Neural cell (in vitro differentiated cells): ENCODE measurements around the gene HOXB4. TPM values are rescaled to one million over a fixed set of nuclear protein-coding genes. Genes with fewer than 3 reads are reported as not detected.

Source experiments
- H2AFZ ChIP-seq: fragments of 200-600, 300-800 bp; sonication (generic), shearing (Covaris generic); 2 replicates; pipeline ENCODE4 v1.6.0; 2014; ENCODE audit warnings: low read depth, mild to moderate bottlenecking, antibody characterized with exemption, low read length, moderate library complexity
- H3F3A ChIP-seq: fragments of 200-600 bp; shearing (Covaris generic); 2 replicates; pipeline ENCODE4 v1.6.1; 2016; ENCODE audit warnings: mild to moderate bottlenecking, moderate library complexity, mixed read lengths, antibody characterized with exemption, low read length; ENCODE audit not compliant: insufficient read depth, poor library complexity, severe bottlenecking
- H3K27ac ChIP-seq: fragments of 200-600, 300-800 bp; sonication (generic), shearing (Covaris generic); 2 replicates; pipeline ENCODE4 v1.5.1; 2014; ENCODE audit warnings: mild to moderate bottlenecking, low read length, moderate library complexity
- H3K27me3 ChIP-seq: fragments of 300-800, 200-600 bp; sonication (generic), shearing (Covaris generic); 2 replicates; pipeline ENCODE4 v1.6.0; 2014; ENCODE audit warnings: mild to moderate bottlenecking, low read depth, low read length, moderate library complexity; ENCODE audit not compliant: insufficient read depth
- H3K36me3 ChIP-seq: fragments of 300-800, 200-600 bp; sonication (generic), shearing (Covaris generic); 2 replicates; pipeline ENCODE4 v1.5.1; 2014; ENCODE audit warnings: mild to moderate bottlenecking, antibody characterized with exemption, low read length, moderate library complexity; ENCODE audit not compliant: insufficient read depth
- H3K4me2 ChIP-seq: fragments of 300-800, 200-600 bp; sonication (generic), shearing (Covaris generic); 2 replicates; pipeline ENCODE4 v1.6.0; 2014; ENCODE audit warnings: mild to moderate bottlenecking, low read length
- H3K4me3 ChIP-seq: fragments of 300-800, 200-600 bp; sonication (generic), shearing (Covaris generic); 2 replicates; pipeline ENCODE4 v1.5.1; 2014; ENCODE audit warnings: mild to moderate bottlenecking, low read length, moderate library complexity
- H3K79me2 ChIP-seq: fragments of 200-600 bp; shearing (Covaris generic); replicated peaks from 2 replicates; pipeline ENCODE4 v1.6.0; 2014; ENCODE audit warnings: mild to moderate bottlenecking, low read length, moderate library complexity; ENCODE audit not compliant: insufficient read depth
- H3K9ac ChIP-seq: fragments of 300-800, 200-600 bp; sonication (generic), shearing (Covaris generic); 2 replicates; pipeline ENCODE4 v1.6.1; 2016; ENCODE audit warnings: mild to moderate bottlenecking, low read length, mixed read lengths
- H3K9me2 ChIP-seq: fragments of 200-600 bp; shearing (Covaris generic); 2 replicates; pipeline ENCODE4 v1.6.1; 2016; ENCODE audit warnings: mild to moderate bottlenecking, low read length, mixed read lengths; ENCODE audit not compliant: insufficient read depth
- H3K9me3 ChIP-seq: fragments of 200-600, 300-800 bp; sonication (generic), shearing (Covaris generic); 2 replicates; pipeline ENCODE4 v1.6.1; 2016; ENCODE audit warnings: mild to moderate bottlenecking, mixed run types, low read length, moderate library complexity, mixed read lengths
- H4K20me1 ChIP-seq: fragments of 200-600 bp; shearing (Covaris generic); 2 replicates; pipeline ENCODE4 v1.6.1; 2016; ENCODE audit warnings: mild to moderate bottlenecking, mixed run types; ENCODE audit not compliant: insufficient read depth
- CTCF ChIP-seq: fragments of 450-650 bp; IDR thresholded peaks from 2 replicates; pipeline ENCODE4 v1.5.1; 2014; ENCODE audit warnings: antibody characterized with exemption, mild to moderate bottlenecking, moderate library complexity; ENCODE audit not compliant: poor library complexity, severe bottlenecking
- EP300 ChIP-seq: fragments of 450-650 bp; conservative IDR thresholded peaks from 2 replicates; pipeline ENCODE4 v1.6.1; 2014; ENCODE audit warnings: antibody characterized with exemption, mild to moderate bottlenecking, moderate library complexity; ENCODE audit not compliant: poor library complexity, severe bottlenecking
- EZH2 ChIP-seq: fragments of 200-600, 300-800 bp; shearing (Covaris generic), sonication (generic); IDR thresholded peaks from 2 replicates; pipeline ENCODE4 v1.6.1; 2014; ENCODE audit warnings: antibody characterized with exemption, low read length, borderline replicate concordance, mild to moderate bottlenecking; ENCODE audit not compliant: insufficient read depth, poor library complexity, severe bottlenecking
- MXI1 ChIP-seq: fragments of 450-650 bp; conservative IDR thresholded peaks from 2 replicates; pipeline ENCODE4 v1.6.1; 2014; ENCODE audit warnings: antibody characterized with exemption, mild to moderate bottlenecking; ENCODE audit not compliant: poor library complexity, severe bottlenecking
- POLR2AphosphoS5 ChIP-seq: IDR thresholded peaks from 2 replicates; pipeline ENCODE4 v1.6.1; 2012
- RAD21 ChIP-seq: fragments of 450-650 bp; conservative IDR thresholded peaks from 2 replicates; pipeline ENCODE4 v1.6.1; 2014; ENCODE audit warnings: antibody characterized with exemption, mild to moderate bottlenecking, moderate library complexity
- SMC3 ChIP-seq: fragments of 450-650 bp; conservative IDR thresholded peaks from 2 replicates; pipeline ENCODE4 v1.6.1; 2014; ENCODE audit warnings: antibody characterized with exemption, mild to moderate bottlenecking, moderate library complexity; ENCODE audit not compliant: poor library complexity
- TAF1 ChIP-seq: IDR thresholded peaks from 2 replicates; pipeline ENCODE4 v1.6.1; 2012; ENCODE audit warnings: low read depth
- polyA plus RNA-seq: library from polyadenylated mRNA; depleted of rRNA; stranded (reverse); fragments of >200 nt; gene quantifications from 2 replicates; pipeline ENCODE4 v1.2.3, GENCODE V29; 2014
- TF ChIP-seq, protein P1 (sequence below): IDR thresholded peaks from 2 replicates; pipeline ENCODE4 v1.6.1; 2012; ENCODE audit warnings: borderline replicate concordance

Gene HOXB4
- polyA plus RNA-seq, 1 donor from 2014 or later: not detected

- no peaks in the 10 kb centered on the region for H3K9me2 ChIP-seq
- no peak overlapping the region for H3K27ac ChIP-seq
- no peaks in the 10 kb centered on the region for H3K36me3 ChIP-seq
- H3K79me2 ChIP-seq: no peaks in the 10 kb centered on the region
- no peak overlapping the region for H3K4me2 ChIP-seq
- H3K27me3 ChIP-seq: peaks cover 99% of the 10 kb centered on the region
- no peaks in the 10 kb centered on the region for H3F3A ChIP-seq
- no peaks in the 10 kb centered on the region for H3K9me3 ChIP-seq
- no peaks in the 10 kb centered on the region for H4K20me1 ChIP-seq
- no peak overlapping the region for H3K4me3 ChIP-seq
- TF ChIP-seq, protein P1, sequence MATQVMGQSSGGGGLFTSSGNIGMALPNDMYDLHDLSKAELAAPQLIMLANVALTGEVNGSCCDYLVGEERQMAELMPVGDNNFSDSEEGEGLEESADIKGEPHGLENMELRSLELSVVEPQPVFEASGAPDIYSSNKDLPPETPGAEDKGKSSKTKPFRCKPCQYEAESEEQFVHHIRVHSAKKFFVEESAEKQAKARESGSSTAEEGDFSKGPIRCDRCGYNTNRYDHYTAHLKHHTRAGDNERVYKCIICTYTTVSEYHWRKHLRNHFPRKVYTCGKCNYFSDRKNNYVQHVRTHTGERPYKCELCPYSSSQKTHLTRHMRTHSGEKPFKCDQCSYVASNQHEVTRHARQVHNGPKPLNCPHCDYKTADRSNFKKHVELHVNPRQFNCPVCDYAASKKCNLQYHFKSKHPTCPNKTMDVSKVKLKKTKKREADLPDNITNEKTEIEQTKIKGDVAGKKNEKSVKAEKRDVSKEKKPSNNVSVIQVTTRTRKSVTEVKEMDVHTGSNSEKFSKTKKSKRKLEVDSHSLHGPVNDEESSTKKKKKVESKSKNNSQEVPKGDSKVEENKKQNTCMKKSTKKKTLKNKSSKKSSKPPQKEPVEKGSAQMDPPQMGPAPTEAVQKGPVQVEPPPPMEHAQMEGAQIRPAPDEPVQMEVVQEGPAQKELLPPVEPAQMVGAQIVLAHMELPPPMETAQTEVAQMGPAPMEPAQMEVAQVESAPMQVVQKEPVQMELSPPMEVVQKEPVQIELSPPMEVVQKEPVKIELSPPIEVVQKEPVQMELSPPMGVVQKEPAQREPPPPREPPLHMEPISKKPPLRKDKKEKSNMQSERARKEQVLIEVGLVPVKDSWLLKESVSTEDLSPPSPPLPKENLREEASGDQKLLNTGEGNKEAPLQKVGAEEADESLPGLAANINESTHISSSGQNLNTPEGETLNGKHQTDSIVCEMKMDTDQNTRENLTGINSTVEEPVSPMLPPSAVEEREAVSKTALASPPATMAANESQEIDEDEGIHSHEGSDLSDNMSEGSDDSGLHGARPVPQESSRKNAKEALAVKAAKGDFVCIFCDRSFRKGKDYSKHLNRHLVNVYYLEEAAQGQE: no peak
- TF ChIP-seq EZH2 (no peak), MXI1 (no peak), RAD21 (no peak), SMC3 (no peak), CTCF (no peak), TAF1 (no peak), EP300 (no peak), POLR2AphosphoS5 (no peak)
- H3K9ac ChIP-seq: no peak overlapping the region
- H2AFZ ChIP-seq: no peak overlapping the region
Measured at GRCh38 chr17:48566717-48567116, 11.4 kb downstream of the HOXB4 start.

DNA sequence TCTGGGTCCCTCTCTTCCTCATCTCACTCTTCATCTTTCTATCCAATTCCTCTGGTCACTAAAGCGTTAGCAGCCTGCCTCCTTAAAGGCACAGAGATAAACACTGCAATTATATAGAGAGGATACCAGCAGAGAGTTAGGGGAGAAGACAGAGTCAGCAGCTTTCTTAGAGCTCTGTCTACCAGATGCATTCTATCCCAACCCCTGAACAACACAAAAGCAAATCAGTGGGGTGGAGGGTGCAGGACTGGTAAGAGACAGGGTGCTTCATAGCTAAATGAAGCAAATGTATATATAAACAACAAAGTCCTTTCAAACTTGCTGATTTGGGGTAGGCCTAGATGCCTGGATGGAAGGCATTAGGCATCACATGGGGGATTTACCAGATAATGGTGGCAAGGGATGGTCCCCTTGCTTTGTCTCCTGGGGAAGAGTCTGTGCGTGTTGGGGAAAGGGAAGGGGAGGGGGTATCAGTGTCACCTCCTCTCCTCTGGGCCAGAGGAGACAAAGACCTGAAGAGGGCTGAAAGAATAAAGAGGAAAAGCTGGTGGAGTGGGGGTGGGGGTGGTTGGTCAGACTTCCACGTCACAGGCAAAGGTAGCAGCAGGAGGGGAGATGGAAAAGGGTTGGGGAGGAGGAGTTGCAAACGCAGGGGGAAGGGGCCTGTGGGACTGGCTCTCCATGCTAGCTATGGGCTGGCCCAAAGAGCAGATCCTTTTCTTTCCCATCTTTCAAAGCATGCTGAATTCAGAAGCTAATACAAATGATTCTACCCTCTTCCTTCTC, 12.0 kb downstream of the HOXB4 start:
- no peaks in the 10 kb centered on the region for H3K79me2 ChIP-seq

More for the DNA sequence above, 12.0 kb downstream of the HOXB4 start:
- Histone ChIP-seq H3K36me3 (no peaks in the 10 kb centered on the region), H3K9me3 (no peaks in the 10 kb centered on the region), H3K27me3 (peaks cover 99% of the 10 kb centered on the region), H3K27ac (no peak overlapping the region), H3K9me2 (no peaks in the 10 kb centered on the region), H2AFZ (no peak overlapping the region), H3K4me2 (no peak overlapping the region), H3K4me3 (no peak overlapping the region), H3K9ac (no peak overlapping the region), H3F3A (no peaks in the 10 kb centered on the region), H4K20me1 (no peaks in the 10 kb centered on the region)
- TF ChIP-seq EZH2 (no peak), EP300 (no peak), TAF1 (no peak), MXI1 (no peak), RAD21 (no peak), POLR2AphosphoS5 (no peak), CTCF (no peak), SMC3 (no peak)
- TF ChIP-seq, protein P1: no peak
